A549 treated with AZD2906 at 1 μM for 4 hours (cell line): ENCODE data around the gene SEPTIN12. TPM values are rescaled to one million over a fixed set of nuclear protein-coding genes. Genes with fewer than 3 reads are reported as not detected.

Experiments
- total RNA-seq: library from RNA; stranded (reverse); fragments of 200-300 nt; extraction: Qiagen RNA extraction; gene quantifications from 5 replicates; pipeline ENCODE4 v1.2.3, GENCODE V29; 2022

The SEPTIN12 gene
- 0.24 TPM in 1 of 5 replicates, not detected in the others for total RNA-seq

DNA sequence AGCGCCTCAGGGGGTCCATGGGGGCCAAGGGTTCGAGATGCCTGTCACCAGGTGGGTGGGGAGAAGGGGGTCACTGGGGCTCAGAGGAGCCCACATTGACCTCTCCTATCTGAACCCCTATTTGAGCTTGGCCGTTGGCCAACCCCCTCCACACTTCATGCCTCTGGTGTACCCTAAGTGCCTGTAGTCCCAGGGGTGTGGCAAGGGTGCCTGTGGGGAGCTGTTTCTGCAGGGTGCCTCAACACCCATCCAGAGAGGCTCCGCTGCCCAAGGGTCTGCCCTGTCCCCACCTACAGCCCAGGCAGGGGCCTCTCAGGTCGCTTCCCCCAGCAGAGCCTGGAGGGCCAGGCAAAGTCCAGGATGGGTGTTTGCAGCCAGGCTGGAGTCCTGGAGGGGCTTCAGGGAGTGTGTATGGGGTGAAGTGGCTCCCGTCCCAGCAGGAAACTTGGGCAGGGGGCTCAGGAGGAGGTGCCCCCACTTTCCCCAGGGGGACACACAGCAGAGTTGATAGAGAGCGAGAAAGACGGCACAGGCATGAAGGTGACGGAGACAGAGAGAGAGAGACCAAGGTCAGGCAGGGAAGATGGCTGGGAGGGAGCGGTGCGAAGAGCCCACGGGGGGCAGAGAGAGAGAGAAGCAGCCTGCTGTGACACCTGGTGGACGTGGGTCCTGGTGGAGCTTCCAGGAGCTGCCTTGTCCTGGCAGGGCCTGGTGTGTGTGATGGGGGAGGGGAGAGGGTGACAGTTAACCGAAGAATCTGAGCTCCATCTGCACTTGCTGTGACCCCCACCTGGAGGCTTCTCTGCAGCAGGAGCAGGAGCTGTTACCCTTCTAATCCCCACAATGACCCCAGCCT, at the start of gene SEPTIN12:
SEPTIN12 (minus strand) TSS at position 719 of the 856 bp plus-strand sequence; CDS start at position 19, 700 bp downstream.

DNA sequence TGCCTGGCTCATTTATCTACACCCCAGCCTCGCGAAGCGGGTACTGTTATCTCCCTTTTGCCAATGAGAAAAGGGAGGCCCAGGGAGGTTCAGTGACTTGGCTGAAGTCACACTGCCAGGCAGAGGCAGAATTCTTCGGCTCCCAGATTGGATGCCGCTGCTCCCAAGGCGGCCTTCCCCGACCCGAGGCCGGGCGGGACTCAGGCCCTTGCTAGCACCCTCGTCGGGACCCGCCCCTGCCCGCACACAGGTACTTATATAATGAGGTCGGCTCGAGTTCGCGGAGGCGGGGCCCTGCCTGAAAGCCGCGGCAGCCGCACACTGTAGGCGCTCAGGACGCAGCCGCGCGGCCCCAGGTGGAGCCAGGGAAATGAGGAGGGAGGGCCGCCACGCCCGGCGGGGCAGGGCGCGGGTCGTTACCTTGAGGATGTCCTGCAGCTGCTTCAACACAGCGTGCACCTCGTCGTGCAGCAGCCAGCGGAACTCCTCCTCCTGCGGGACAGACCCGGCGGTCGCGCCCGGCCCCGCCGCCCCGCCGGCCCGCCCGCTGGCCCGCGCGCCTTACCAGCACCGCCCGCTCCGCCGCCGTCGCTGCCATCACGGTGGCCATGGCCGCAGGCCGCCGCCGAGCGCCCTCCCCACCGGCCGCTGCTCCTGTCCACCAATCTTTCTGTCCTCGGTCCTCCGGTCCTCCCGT, 14.0 kb upstream of the SEPTIN12 start, which contains the start of gene ROGDI:
ROGDI (minus strand) TSS at position 672 of the 697 bp plus-strand sequence; CDS start at position 610, 62 bp downstream.

GRCh38 chr16:4795181-4795827, 7.2 kb upstream of the SEPTIN12 start, which contains the start of gene SMIM22:
Gene SMIM22 (plus strand): TSS chr16:4795369. CDS start chr16:4795735, 366 bp downstream.

DNA sequence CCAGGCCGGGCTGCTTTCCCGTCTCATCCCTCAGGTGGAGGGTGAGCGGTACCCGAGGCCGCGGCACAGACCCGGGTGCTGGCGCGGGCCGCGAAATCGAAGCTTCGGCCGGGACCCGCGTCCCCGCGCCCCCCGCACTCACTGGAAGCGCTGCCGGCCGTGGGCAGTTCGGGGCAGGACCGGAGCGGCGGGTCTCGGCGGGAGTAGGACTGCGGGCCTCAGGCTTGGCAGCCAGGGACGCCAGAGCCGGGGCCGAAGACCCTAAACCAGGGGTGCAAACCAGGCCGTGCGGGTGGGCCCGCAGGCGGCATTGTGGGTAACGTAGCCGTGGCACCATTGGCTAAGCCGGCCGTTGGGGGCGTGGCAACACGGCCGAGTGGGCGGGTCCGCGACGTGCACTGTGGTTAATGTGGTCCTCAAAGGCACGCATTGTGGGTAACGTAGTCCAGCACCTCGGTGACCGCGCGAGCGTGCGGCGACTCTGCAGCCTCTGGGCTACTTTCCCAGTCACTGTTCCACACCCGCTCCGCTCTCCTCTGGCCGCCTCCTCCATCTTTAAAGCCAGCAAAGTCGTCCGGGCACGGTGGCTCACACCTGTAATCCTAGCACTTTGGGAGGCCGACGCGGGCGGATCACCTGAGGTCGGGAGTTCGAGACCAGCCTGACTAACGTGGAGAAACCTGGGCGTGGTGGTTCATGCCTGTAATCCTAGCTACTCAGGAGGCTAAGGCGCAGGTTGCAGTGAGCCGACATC, 21.1 kb downstream of the SEPTIN12 start, which contains the start of gene ZNF500:
ZNF500 (minus strand) TSS at position 288 of the 754 bp plus-strand sequence. CDS start 1,184 bp downstream, outside the sequence.

GRCh38 chr16:4734063-4734729, 53.9 kb downstream of the SEPTIN12 start, which contains the start of the genes ANKS3 and DNAAF8:
Gene ANKS3 (minus strand): TSS chr16:4734271. CDS start chr16:4730149, 4,122 bp downstream.
Gene DNAAF8 (plus strand): TSS chr16:4734537. CDS start chr16:4736515, 1,978 bp downstream.

Other genes with a start within 250 kb of the SEPTIN12 start
- 13.8 to 15.2 TPM (median 14.7 TPM) in 5 replicates for gene CDIP1, start 249.6 kb downstream of the SEPTIN12 start, total RNA-seq
- 0.02 to 0.06 TPM (median 0.04 TPM) in 5 replicates for gene C16orf96, start 232.0 kb downstream of the SEPTIN12 start, total RNA-seq
- 37.2 to 67.4 TPM (median 63.7 TPM) in 5 replicates for gene UBALD1, start 173.5 kb downstream of the SEPTIN12 start, total RNA-seq
- gene MGRN1, start 163.5 kb downstream of the SEPTIN12 start, total RNA-seq, result 38.6 to 45.5 TPM (median 45.1 TPM) in 5 replicates
- 19.3 to 27.6 TPM (median 26.4 TPM) in 5 replicates for gene NUDT16L1, start 94.8 kb downstream of the SEPTIN12 start, total RNA-seq
- gene ANKS3, start 54.1 kb downstream of the SEPTIN12 start, total RNA-seq, result 24.5 to 28.4 TPM (median 25.3 TPM) in 5 replicates
- gene DNAAF8, start 53.8 kb downstream of the SEPTIN12 start, total RNA-seq, result 0.87 to 1.6 TPM (median 1.3 TPM) in 5 replicates
- gene ZNF500, start 21.2 kb downstream of the SEPTIN12 start, total RNA-seq, result 7.8 to 9.5 TPM (median 8.5 TPM) in 5 replicates
- gene SMIM22, start 7.0 kb upstream of the SEPTIN12 start, total RNA-seq, result not detected in 5 replicates
- 10.6 to 15.4 TPM (median 14.2 TPM) in 5 replicates for gene ROGDI, start 14.3 kb upstream of the SEPTIN12 start, total RNA-seq
- 38.0 to 44.6 TPM (median 39.7 TPM) in 5 replicates for gene GLYR1, start 58.9 kb upstream of the SEPTIN12 start, total RNA-seq
- gene UBN1, start 59.1 kb upstream of the SEPTIN12 start, total RNA-seq, result 25.8 to 27.0 TPM (median 26.5 TPM) in 5 replicates
- gene PPL, start 148.8 kb upstream of the SEPTIN12 start, total RNA-seq, result 4.7 to 6.0 TPM (median 5.4 TPM) in 5 replicates
- 0.01 to 0.03 TPM (median 0.03 TPM) in 5 replicates for gene SEC14L5, start 170.0 kb upstream of the SEPTIN12 start, total RNA-seq
- 14.3 to 18.5 TPM (median 17.9 TPM) in 5 replicates for gene NAGPA, start 245.6 kb upstream of the SEPTIN12 start, total RNA-seq